Cardiac septum (tissue), 1 donor: ENCODE data around the gene DDIT4. TPM values are rescaled to one million over a fixed set of nuclear protein-coding genes. Genes with fewer than 3 reads are reported as not detected.
"Not testable (repeated sequence)": the region's sequence is repeated elsewhere in the genome, so short reads cannot be mapped to it uniquely, and the experiment has no call there.

Experiments used
- DNase-seq: peaks from one replicate; pipeline ENCODE4 v3.0.0-alpha.2; 2020; ENCODE audit warnings: low spot score
- intact Hi-C: fragments of 100-400 bp; cut with DNase I; formaldehyde crosslinking; loops from one replicate; pipeline ENCODE4 v1.14.0; 2022
- long read RNA-seq: library from polyadenylated mRNA; unstranded; transcript quantifications from one replicate; pipeline ENCODE4 v2.0.0, GENCODE V29; 2021
- total RNA-seq: library from RNA; stranded (reverse); fragmentation: NEBNext Ultra II Directional; extraction: Animal tissue kit (Norgen Biotek cat#: 25700); gene quantifications from one replicate; pipeline ENCODE4 v1.2.1, GENCODE V29; 2021
- donor health status: DM: no; HTN: no; CAD: no.

DDIT4 gene
- 22.6 TPM for total RNA-seq
- long read RNA-seq, transcript DDIT4-201 (3 exons, 1,748 nt), result major isoform, 39 of 47 reads
- long read RNA-seq, partial matches to known transcripts, result 0 of 47 reads
- long read RNA-seq, other reads (novel, unspliced or antisense), result 3 of 47 reads

GRCh38 chr10:72273410-72274212, at the start of gene DDIT4:
DDIT4 (plus strand) TSS chr10:72273924; CDS start chr10:72274217, 293 bp downstream.
- intact Hi-C loops, result loop anchor here (1.0 to 5.0 kb wide), 4 partner anchors 25 to 57 kb away; partner anchors contain the start of genes ANAPC16 and ASCC1

GRCh38 chr10:72224191-72224590, 49.5 kb upstream of the DDIT4 start:
- DNase-seq, result not testable (repeated sequence)
- intact Hi-C loops, result loop anchor here (5.0 kb wide), 2 partner anchors 92 to 177 kb away; no protein-coding TSS in a partner anchor

More at GRCh38 chr10:72273410-72274212, at the start of gene DDIT4:
- DNase-seq, result peak; percentile 100

GRCh38 chr10:72226418-72227027, 47.2 kb upstream of the DDIT4 start:
- intact Hi-C loops, result no loop called here
- DNase-seq, result no peak

GRCh38 chr10:72227826-72228225, 45.9 kb upstream of the DDIT4 start:
- intact Hi-C loops, result no loop called here
- no peak for DNase-seq

- intact Hi-C loops, result no loop called here
- DNase-seq, result no peak
These were observed 45.4 kb upstream of the DDIT4 start for GRCh38 chr10:72228318-72228751.

GRCh38 chr10:72229261-72230251, 44.2 kb upstream of the DDIT4 start:
- DNase-seq, result no peak
- intact Hi-C loops, result no loop called here

- no peak for DNase-seq
These were observed 40.1 kb upstream of the DDIT4 start for GRCh38 chr10:72233621-72234020.

GRCh38 chr10:72234560-72235095, 39.1 kb upstream of the DDIT4 start:
- DNase-seq, result no peak
- intact Hi-C loops, result no loop called here

More at GRCh38 chr10:72233621-72234020, 40.1 kb upstream of the DDIT4 start:
- intact Hi-C loops, result no loop called here

- DNase-seq, result no peak
- intact Hi-C loops, result no loop called here
These were observed 38.0 kb upstream of the DDIT4 start for GRCh38 chr10:72235544-72236279.

- DNase-seq, result no peak
- intact Hi-C loops, result no loop called here
These were observed 35.1 kb upstream of the DDIT4 start for GRCh38 chr10:72238392-72239175.

GRCh38 chr10:72239409-72239808, 34.3 kb upstream of the DDIT4 start:
- no peak for DNase-seq
- intact Hi-C loops, result no loop called here

- DNase-seq, result no peak
- intact Hi-C loops, result no loop called here
These were observed 33.4 kb upstream of the DDIT4 start for GRCh38 chr10:72240371-72240770.

- intact Hi-C loops, result no loop called here
- no peak for DNase-seq
These were observed 32.0 kb upstream of the DDIT4 start for GRCh38 chr10:72241691-72242252.

GRCh38 chr10:72242675-72243074, 31.0 kb upstream of the DDIT4 start:
- intact Hi-C loops, result no loop called here

GRCh38 chr10:72243822-72244437, 29.8 kb upstream of the DDIT4 start:
- DNase-seq, result no peak
- intact Hi-C loops, result no loop called here

More at GRCh38 chr10:72242675-72243074, 31.0 kb upstream of the DDIT4 start:
- peak; percentile 82 for DNase-seq

GRCh38 chr10:72244573-72245038, 29.1 kb upstream of the DDIT4 start:
- DNase-seq, result no peak
- intact Hi-C loops, result no loop called here
